SK-N-SH treated with all-trans-retinoic acid at 6 μM for 48 hours (cell line): Measurements from ENCODE around the gene AMBP.

Experiments
- BACH2 ChIP-seq: fragments of 250-450 bp; sonication (Bioruptor Pico); IDR thresholded peaks from 2 replicates; pipeline ENCODE4 v1.9.0; 2021; ENCODE audit warnings: mild to moderate bottlenecking, borderline replicate concordance
- ISL1 ChIP-seq: fragments of 250-450 bp; sonication (Bioruptor Pico); IDR thresholded peaks from 2 replicates; pipeline ENCODE4 v2.1.2; 2022; ENCODE audit warnings: mild to moderate bottlenecking, moderate library complexity
- OSR1 ChIP-seq: fragments of 250-450 bp; sonication (Bioruptor Pico); IDR thresholded peaks from 2 replicates; pipeline ENCODE4 v1.8.0; 2022; ENCODE audit warnings: moderate library complexity, mild to moderate bottlenecking, inconsistent platforms
- PATZ1 ChIP-seq: fragments of 250-450 bp; sonication (Bioruptor Pico); IDR thresholded peaks from 2 replicates; pipeline ENCODE4 v1.8.0; 2020; ENCODE audit warnings: mild to moderate bottlenecking, moderate library complexity, borderline replicate concordance
- TCF4 ChIP-seq: fragments of 250-450 bp; sonication (Bioruptor Pico); IDR thresholded peaks from 2 replicates; pipeline ENCODE4 v1.8.0; 2021; ENCODE audit warnings: mild to moderate bottlenecking, moderate library complexity, borderline replicate concordance
- TSHZ2 ChIP-seq: fragments of 250-450 bp; sonication (Bioruptor Pico); IDR thresholded peaks from 2 replicates; pipeline ENCODE4 v1.5.0; 2020; ENCODE audit warnings: mild to moderate bottlenecking, moderate library complexity
- ZNF565 ChIP-seq: fragments of 450-650 bp; formaldehyde crosslinking; conservative IDR thresholded peaks from 2 replicates; pipeline ENCODE4 v1.5.0; 2020; ENCODE audit warnings: low read depth, mild to moderate bottlenecking, moderate library complexity

GRCh38 chr9:114076237-114077161, 1.6 kb downstream of the AMBP start:
- TF ChIP-seq BACH2 (CRISPR knock-in tag) (no peak), OSR1 (CRISPR knock-in tag) (no peak), PATZ1 (CRISPR knock-in tag) (no peak), ZNF565 (no peak), ISL1 (CRISPR knock-in tag) (no peak), TSHZ2 (CRISPR knock-in tag) (no peak), TCF4 (no peak)
